ENCODE results near the gene PTH2.
"Not testable (repeated sequence)": the region's sequence is repeated elsewhere in the genome, so short reads cannot be mapped to it uniquely, and the experiment has no call there.

Gene PTH2

DNA sequence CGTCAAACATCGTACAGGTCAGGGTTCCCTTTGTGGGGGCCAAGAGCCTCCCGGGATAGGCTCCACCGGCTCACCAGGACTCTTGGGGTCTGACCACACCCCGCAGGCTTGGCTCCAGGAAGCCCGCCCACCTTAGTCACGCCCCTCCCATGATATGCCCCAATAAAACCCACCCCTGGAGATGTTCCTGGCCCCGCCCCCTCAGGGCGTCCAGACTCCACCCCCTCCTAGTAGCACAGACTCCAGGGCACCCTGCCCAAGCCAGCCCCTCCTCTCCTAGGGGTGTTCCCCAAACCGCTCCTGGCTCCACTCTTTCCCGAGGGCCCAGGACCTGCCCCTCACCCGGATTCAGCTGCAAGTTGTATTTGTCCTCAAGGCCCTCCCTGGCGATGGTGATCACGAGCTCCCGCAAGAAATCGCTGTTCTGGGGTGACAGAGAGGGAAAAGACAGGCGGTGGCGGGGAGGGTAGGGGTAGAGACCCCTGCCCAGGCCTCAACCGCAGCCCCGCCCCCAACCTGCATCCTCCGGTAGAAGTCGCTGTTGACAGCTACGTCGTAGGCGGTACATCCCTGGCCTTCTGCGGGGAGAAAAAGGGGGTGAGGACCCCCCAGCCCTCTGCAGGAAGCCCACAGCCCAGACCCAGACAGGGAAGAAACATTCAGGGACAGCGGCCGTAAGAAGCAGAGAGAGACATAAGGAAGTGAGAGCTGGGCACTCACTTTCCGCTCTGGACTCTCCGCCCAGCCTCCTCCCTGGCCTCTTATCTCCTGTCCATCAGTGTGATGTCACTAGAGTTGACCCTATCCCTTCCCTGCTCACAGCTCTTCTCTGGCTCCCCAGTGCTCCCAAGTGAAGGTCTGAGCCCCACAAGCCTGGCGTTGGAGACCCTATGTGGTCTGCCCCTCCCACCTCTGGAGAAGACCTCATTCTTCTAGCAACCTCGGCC is 24.5 kb upstream of the PTH2 start:
- peak; percentile 49 for DNase-seq (ENCODE audit: low read depth)

DNA sequence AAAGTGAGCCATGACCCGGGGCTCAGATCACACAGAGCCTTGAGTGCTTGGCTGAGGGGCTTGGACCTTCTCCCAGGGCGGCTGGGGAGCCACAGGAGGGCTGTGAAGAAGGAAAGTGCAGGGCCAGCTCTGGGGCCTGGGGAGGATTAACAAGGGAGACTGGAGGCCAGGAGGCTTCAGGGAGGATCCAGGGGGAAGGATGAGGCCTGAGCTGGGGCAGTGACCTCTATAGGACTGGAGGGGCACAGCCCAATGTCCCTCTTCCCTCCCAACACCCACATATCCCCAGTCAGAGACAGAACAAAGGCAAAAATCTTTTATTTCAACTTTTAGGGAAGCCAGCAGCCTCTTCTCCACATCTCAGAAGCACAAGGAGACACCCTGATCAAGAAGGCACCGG is 22.8 kb upstream of the PTH2 start:
- DNase-seq (ENCODE audit: low read depth), result no peak

DNA sequence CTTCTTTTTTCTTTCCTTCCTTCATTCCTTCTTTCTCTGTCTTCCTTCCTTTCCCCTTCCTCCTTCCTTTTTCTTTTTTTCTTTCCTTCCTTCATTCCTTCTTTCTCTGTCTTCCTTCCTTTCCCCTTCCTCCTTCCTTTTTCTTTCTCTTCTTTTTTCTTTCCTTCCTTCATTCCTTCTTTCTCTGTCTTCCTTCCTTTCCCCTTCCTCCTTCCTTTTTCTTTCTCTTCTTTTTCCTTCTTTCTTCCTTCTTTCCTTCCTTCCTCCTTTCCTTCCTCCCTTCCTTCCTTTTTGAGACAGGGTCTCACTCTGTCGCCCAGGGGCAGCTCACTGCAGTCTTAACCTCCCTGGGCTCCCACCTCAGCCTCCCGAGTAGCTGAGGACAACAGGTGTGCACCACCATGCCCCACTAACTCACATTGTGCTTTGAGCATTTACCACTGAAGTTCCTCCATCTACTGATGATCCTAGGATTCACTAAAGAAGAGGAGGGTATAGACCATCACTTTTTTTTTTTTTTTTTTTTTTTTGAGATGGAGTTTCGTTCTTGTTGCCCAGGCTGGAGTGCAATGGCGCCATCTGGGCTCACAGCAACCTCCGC is 21.0 kb upstream of the PTH2 start:
- not testable (repeated sequence) for DNase-seq (ENCODE audit: low read depth)

DNA sequence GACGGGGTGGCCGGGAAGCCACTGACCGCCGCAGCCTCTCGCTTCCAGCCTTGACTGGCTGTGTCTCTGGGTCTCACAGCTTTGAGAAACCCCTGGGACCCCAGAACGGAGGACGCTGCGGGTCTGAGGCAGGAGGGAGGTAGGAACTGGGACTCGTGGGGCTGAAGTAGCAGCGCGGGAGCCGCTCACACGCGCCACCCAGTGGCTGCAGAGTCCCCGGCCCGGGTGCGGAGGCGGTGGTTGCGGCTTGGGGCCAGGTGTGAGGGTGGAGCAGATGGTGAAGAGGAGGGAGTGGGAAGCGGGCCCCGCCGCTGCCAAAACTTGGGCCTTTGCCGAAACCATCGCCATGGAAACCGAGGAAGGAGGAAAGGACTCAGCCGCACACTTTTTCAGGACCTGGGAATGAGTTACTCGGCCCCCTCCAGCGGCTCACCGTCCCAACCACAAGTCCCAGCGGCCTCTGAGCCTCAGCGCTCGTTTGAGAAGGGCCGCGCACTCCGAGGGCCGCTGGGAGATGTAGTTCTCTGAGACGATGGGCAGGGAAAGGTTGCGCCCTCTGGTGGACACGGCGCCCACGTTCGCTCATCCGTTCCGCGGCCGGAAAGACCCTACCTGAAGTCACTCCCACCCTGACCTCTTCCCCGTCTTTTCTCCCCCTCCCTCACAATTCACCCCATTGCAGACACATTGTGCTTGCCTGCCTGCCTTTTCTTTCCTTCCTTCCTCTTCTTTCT is 20.3 kb upstream of the PTH2 start:
- DNase-seq (ENCODE audit: low read depth), result peak; percentile 94

DNA sequence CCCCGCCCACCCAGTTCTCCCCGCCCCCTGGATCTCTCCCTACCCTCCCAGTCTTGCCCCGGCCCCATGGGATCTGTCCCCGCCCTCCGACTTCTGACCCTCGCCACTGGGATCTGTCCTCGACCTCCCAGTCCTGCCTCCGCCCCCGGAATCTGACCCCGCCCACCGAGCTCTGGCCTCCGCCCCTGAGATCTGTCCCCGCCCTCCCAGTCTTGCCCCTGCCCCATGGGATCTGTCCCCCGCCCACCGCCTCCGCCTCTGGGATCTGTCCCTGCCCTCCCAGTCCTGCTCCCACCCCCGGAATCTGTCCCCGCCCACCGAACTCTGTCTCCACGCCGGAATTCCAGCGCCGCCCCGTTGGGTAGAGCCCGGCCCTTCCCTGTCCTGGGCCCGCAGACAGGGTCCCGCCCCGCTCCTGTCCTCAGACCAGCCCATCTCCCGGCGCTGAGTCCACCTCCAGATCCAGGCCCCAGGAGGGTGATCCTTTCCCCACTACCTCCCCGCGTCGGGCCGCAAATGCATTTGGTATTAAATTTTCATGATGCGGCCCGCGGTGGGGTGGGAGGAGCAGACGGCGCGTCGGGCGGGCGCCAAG is 19.6 kb upstream of the PTH2 start:
- peak; percentile 91 for DNase-seq (ENCODE audit: low read depth)

DNA sequence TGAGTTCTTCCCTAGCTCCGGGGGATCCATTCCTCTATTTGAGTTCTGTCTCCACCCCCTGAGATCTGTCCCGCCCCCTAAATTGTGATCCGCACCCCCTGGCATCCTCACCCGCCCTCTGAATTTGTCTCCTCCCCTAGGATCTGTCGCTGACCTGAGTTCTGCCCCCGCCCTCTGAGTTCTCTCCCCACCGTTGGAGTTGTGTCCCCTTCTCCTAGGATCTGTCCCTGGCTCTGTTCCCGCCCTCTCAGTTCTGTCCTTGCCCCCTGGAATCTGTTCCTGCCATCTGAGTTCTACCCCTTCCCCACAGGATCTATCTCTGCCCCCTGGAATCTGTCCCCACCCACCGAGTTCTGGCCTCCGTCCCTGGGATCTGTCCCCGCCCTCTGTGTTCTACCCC is 19.1 kb upstream of the PTH2 start:
- peak; percentile 11 for DNase-seq (ENCODE audit: low read depth)

DNA sequence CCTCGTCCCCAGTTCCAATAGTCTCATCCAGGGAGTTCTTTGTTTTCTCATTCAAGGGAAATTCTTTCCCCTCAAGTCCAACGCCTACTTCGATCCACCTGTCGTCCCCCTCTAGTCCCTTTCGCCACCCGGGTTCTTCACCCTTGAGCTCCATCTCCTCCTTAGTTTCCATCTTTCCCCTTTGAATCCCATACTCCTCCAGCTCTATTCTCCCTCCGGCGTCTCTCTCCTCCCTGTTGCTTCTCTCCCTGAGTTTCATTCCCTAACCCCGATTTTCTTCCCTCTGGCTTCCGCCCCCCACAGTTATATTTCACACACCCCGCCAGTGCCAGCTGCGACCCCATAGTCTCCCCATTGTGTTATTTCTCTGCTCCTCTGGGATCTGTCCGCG is 18.7 kb upstream of the PTH2 start:
- DNase-seq (ENCODE audit: low read depth), result no peak

DNA sequence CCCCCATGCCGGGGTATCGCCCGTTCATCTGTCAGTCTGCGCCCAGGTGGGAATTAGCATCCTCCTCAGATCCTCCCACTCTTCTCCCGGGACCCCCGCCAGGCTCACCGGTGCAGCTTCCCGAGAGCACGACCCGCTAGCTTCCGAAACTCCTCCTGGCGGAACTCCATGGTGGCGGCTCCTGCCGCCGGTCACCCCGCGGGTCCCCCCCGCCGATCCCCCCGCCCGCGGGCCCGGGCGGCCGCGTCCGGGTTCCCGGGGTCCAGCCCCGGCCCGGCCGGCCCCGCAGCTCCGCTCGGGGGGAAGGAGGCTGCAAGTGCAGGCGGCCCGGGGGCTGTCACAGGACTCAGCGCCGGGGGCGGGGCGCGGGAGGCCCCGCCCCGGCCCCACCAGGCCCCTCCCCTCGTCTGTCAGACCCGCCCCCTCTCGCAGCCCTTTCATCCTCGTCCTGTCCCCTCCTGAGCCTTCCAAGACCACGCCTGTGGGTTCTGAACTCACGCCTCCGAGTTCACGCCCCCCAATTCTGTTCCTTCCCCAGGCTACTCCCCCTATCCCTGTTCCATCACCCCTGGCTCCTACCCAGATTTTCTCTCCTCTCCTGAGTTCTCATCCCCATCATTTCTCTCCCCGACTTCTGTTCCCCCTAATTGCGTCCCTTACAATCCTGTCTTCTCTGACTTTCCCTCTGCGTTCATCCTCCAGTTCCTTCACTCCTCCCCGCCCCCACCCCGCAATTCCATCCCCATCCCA is 18.1 kb upstream of the PTH2 start, which contains the start of gene SLC17A7:
SLC17A7 (minus strand) TSS at position 318 of the 750 bp plus-strand sequence; CDS start at position 170, 148 bp downstream.
- peak; percentile 28 for DNase-seq (ENCODE audit: low read depth)

DNA sequence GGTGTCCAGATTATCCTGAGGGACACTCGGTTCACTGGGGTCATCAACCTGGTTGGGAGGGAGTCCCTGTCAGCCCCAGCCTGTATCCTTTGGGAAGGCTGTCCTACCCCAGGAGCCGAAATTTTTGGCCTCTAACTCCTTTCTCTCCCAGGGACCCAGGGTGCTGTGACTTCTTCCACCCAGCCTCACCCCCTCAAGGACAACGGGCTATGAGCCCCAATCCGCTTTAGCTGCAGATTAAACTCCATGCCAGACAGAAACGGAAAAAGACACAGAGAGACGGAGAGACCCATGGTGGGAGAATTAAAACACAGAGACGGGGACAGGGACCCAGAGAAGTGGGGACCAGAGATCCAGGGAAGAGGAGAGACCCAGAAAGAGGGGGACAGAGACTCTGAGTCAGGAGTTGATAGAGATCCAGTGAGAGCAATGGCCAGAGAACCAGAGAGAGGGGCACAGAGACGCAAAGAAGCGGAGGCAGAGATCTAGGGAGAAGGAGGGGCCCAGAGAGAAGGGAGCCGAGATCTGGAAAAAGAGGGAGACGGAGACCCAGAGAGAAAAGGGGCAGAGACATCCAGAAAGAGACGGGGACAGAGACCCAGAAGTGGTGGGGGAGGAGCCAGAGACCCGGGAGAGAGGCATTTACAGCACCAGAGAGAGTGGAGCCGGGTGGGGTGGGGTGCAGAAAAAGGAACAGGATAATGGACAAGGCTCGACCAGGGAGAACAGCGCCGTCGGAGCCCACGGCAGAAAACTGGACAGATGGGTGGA is 17.4 kb upstream of the PTH2 start:
- no peak for DNase-seq (ENCODE audit: low read depth)

DNA sequence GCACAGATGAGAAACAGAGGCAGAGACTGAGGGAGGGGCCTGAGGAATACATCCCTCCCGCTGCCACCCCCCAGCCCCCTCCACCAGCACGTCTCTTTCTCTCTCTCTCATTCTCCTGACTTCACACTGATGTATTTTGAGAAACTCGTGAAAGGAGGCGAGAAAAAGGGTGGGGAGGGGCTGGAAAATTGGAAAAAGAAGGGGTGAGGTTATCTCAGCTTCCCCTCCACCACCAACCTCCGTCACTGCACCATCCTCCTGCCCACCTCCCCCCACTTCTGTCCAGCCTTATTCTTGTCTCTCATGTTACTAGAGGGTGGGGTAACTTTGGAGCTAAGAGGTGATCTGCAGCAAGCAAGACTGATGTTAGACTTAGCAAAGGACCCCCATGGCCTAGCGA is 16.6 kb upstream of the PTH2 start:
- no peak for DNase-seq (ENCODE audit: low read depth)

DNA sequence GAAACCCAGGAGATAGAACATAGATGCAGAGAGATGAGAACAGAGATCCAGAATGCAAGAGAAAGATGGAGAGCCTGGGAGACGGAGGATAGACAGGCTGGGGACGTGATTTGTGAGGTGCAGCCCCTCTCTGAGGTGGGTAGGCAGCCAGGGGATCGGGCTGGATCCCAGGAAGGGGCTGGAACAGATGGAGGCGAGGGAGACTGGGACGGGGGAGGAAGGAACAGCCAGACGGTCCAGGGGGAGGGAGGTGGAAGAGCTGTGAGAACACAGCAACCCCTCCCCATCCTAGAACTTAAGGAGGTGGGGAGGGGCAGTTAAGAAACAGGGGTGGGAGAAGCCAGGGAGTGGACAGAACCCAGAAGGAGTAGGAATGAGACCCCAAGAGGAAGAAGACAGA is 15.0 kb upstream of the PTH2 start:
- DNase-seq (ENCODE audit: low read depth), result no peak

DNA sequence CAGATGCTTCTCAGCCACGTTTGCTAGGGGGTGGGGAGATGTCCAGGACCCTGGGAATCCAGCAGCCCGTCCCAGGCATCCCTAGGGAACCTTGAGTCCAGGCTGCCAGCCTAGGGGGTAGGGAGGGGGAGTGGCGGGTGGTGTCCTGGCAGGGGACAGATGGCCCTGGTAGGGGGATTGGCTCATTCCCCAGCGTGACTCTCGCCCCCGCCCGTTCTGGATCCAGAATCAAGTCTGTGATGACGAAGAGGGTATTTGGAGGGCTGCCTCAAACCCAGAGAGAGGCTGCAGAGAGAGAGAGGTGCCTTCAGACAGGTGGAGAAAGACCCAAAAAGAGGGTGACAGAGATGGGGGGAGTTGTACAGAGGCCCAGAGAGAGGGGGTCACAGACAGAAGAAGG is 14.0 kb upstream of the PTH2 start:
- no peak for DNase-seq (ENCODE audit: low read depth)

DNA sequence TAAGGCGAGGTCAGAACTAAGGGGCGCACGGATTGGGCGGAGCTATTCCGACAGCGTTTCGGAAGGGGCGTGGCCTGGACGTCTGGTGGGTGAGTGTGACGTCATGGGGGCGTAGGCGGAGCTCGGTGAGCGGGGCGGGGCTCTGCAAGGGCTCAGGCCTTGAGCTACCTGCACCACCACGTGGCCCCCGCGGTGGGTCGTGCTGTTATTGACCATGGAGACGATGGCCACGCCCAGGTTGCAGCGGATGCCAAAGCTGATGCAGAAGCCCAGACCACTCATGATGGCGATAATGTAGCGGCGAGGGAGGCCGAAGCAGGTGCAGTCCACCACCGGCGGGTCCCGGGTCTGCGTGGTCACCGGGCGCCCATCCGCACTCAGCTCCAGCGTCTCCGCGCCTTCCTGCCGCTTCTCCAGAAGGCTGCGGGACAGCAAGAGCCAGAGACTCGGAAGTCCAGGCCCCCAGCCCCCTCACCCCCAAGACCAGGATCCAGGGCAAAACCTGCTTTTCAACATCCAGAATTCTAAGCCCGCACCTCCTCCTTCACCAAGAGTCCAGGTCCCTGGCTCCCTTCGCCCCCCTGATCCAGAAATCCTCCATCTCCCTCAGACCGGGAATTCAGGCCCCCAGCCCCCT is 13.3 kb upstream of the PTH2 start:
- no peak for DNase-seq (ENCODE audit: low read depth)

DNA sequence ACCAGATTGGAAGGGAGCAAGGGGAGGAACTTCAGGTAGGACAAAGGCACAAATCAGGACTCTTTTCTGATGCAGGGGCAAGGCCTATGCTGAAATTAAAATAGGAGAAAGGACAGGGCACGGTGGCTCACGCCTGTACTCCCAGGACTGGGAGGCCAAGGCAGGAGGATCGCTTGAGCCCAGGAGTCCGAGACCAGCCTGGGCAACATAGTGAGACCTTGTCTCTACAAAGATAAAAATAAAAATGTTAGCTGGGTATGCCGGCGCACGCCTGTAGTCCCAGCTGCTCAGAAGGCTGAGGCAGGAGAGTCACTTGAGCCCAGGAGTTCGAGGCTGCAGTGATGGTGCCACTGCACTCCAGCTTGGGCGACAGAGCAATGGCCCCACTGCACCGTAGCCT is 12.4 kb upstream of the PTH2 start:
- no peak for DNase-seq (ENCODE audit: low read depth)

DNA sequence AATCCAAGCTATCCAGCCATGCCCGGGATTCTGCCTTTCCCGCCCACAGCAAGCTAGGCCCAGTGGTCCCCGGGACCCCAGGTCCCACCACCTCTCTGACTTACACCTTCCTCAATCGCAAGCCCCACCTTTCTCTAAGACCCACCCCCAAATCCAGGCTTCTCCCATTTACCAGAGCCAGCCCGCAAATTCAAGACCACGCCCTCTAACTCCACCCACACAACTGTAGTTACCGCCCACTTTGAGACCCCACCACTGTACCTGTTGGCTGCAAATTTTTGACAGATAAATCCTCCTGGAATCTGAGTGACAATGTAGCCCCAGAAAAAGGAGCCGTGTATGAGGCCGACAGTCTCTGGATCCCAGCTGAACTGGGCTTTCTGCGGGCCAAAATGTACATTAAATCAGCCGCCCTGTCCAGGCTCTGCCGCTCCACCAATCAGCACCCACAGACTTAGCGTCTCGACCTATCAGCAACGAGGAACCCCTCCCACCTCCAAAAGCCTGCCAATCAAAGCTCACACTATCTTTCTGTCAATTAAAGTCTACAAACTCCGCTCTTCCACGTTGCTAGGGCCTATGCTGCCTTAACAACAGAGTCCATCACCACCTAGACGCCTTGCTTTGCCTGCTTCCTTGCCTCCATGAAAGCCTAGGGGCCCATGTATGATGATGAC is 11.8 kb upstream of the PTH2 start:
- DNase-seq (ENCODE audit: low read depth), result peak; percentile 28

DNA sequence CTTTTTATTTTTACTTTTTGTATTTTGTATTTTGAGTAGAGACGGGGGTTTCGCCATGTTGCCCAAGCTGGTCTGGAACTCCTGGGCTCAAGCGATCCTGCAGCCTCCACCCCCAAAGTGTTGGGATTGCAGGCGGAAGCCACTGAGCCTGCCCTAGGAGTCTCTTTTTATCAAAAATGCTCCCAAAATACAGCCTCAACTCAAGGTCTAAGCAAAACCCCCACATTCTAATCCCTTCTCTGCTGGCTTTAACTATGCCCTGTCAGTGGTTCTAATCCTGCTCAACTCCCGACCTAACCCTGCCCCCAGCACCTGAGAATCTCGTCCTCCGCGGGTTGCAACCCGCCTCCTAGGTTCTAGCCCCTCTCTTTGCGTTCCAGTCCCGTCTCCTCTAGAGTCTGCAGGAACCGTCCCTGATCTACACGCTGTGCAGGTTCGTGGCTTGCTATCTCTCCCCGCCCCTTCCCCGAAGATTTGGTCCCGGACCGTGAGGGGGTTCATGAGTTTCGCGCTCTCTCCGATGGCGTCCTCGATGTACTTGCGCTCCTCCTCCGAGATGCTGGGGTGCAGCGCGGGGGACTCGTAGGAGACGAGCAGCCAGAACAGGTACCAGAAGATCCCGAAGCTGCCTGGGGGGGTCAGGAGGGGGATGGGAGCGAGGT is 10.1 kb upstream of the PTH2 start:
- no peak for DNase-seq (ENCODE audit: low read depth)

DNA sequence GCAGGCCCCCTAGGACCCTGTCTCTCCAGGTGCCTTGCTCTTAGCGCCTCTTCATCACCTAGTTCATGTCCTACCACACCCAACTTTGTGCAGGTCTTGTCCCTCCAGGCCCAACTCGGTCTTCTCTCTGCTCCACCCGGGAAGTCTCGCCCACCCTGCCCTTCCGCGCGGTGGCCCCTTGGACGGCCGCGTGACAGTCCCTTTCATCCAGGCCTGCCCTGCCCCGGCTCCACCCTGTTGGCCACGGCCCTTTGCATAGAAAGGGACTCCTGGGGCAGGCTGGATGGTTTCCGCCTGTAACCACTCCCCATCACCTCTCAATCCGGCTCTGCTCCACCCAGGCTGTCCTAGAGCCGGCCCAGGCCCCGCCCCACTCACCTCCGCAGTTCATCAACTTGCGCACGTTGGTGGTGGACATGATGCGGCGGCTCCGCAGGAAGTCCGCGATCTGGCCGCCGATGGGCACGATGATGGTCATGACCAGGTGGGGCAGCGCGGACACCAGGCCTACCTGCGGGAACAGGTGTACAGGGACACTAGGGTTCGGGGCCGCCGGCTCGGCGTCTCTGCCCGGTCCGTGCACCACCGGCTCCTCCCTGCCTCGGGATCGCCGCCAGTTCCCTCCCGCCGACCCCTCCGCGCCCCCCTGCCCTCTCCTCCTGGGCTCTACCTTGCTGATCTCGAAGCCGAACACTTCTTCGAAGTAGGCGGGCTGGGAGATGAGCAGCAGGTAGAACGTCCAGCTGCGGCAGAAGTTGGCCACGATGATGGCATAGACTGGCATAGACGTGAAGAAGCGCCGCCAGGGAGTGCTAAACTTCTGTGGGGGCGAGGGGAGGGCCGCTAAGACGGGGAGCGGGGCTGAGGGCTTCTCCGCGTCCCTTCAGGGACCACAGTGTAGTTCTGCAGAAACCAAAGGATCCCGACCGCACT is 9.2 kb upstream of the PTH2 start:
- DNase-seq (ENCODE audit: low read depth), result no peak

DNA sequence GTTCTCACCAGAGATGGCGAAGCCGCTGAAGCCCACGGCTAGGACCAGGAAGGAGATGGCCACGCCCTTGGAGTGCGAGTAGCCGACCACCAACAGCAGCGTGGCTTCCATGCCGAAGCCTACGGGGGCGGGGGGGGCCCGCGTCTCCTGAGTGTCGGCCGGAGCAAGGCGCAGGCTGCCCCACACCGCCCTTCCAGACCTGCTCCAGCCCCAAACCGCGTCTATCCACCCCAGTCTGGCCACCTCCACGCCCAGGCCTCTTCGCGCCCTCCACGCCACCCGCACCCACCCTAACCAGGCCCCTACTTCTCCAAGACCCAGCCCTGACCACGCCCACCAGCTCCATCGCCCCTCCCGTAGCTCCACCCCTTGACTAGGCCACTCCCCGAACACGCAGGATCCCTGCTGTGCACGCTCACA is 8.1 kb upstream of the PTH2 start:
- no peak for DNase-seq (ENCODE audit: low read depth)
